Iris pigment epithelial cell (primary cell): ENCODE data around the gene DCAF11.

ENCODE experiments used
- DNase-seq: peaks from one replicate; pipeline ENCODE4 v3.0.0-alpha.2; 2011; ENCODE audit warnings: low read depth

Gene DCAF11

DNA sequence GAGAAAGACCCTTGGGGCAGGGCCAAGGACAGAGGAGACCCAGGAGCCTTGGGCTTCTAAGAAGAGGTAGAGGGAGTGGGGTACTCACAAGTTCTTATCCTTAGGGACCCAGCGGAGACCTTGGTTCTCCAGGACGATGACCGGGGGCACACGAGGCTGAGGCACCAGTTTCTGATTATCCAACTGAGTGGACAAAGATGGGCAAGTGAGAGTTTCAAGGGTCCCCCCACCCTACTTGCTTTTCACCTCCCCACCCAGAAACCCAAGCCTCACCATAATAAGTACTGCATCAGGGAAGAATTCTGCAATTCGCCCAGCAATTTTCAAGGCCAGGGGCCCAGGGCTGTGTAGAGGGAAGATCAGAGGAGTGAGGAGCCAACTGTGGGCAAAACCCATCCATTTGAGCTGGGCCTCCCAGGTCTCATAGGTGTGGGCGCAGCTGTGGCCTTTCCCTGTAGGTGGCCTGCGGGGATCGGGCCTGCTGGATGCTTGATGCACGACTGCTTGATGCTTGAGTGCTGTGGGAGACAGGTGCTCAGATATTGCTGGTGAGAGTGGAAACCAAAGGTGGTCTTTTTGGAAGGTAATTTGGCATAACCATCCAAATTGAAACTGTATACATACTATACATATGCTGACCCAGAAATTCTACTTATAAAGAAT, 24.8 kb downstream of the DCAF11 start:
- no peak for DNase-seq

DNA sequence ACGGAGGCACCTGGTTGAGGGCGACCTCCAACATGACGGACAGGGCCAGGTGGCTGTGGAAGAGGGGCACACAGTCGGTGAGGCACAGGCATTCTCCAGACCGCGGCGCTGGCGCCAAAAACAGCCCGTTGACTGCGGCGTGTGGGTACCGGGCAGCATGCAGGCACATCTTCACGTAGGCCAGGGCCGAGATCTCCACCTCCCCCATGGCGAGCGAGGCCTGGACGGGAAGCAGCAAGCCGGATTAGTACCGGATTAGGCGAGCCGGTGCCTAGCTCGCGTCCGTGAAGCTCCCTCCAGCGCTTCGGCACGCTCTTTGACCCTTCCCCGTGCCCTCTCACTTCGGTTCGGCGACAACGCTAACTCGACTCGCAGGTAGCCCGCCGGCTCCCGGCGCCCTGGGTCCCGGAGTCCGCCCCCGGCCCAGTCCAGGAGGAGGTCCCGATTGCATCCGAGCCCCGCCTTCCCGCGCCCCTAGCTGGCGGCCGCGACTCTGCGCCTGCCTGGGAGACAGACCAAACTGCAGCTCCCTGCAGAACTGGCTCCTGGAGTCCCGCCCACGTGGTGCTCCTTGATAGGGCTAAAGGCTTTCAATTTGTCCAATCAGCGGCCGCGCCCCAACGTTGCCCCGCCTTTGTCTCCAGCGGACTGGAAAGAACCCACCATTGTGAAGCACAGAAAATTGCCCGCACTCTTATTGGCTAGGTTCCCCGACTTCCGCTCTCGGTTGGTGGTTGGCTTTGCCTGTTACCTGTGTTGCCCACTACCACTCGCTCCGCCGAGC, 26.7 kb downstream of the DCAF11 start, which contains the start of gene EMC9:
EMC9 (minus strand) TSS at position 495 of the 784 bp plus-strand sequence; CDS start at position 208, 287 bp downstream.
- peak; percentile 100 for DNase-seq

DNA sequence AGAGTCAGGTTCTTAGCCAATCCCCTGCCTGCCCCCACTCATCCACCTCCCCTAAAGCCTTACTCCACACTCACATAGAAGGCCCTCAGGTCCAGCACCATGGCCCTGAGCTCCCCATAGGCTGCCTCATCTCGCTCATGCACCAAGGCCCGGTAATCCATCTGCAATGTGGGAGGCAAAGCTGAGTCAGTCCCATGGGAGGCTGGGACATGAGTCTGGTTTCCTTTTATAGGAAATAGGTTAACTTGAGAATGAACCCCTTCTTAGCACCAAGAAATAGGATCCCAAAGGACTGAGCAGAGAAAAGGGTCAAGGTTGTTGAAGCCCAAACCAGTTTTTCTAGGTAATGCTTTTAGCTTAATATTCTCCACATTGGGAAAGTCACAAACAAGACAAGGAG, 28.9 kb downstream of the DCAF11 start:
- DNase-seq = peak; percentile 54

DNA sequence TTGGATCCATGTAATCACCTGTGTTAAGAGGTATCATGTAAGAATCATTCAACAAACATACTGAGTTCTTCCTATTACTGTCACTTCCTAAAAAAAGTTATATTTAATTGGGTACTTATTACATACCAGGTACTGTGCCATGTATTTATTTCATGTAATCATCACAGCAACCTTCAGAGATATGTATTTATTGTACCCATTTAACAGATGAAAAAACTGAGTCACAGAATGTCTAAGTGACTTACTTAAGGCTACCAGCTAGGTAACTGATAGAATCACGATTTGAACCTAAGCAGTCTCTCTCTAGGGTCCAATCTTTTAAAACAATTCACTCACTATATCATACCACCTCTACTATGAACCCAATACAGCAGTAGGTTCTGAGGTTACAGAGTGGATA, 29.9 kb downstream of the DCAF11 start:
- DNase-seq = no peak

DNA sequence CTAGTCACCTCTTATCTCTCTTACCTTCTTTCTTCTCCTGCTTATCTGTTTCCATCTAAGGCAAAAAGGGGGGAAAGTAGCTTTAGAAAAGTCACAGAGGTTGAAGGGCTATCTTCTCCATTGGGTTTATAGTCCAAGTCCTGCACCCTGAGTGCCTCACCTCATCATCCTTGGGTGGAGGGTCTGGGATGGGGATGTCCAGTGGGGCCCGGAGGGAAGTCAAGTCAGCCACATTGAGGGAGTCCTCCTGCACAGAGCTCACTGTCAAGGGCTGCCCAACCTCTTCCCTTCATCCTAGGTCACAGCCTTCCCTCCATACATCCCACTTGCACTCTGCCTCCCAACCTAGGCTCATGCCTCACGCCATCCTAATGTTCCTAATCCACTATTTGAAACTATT, 30.6 kb downstream of the DCAF11 start:
- DNase-seq = no peak

DNA sequence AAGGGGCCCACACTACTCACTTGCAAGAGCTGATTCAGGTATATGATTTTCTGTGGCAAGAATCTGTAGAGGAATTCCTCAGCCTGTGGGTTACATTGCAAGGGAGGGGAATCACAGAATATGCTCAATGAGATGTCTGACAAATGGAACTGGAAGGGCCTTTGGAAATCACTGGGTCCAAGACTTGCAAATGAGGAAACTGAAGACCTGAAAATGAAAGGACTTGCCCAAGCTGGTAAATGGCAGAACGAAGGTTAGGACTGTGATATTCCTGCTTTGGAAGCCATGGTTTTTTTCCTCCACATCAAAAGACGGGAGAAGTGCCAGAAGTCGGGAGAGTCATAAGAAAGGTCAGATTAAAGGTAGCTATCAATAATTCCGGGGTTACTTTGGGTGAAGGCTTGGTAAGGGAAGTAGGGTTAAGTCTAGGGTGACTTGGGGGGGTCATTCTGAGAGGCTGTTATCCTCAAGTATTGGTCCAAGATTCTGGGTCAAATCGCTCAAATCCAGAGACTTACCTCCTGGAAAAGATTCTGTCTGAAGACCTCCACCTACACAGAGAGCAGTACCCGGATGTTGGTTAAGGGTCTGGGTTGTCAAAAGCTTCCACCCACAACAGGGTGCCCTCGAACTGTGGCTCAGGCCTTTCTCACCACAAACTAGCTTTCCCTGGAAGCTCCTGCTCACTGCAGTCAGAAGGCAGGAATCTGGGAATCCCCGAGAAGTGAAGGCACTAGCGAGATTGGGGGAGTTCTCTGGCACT, 31.3 kb downstream of the DCAF11 start:
- peak; percentile 44 for DNase-seq

DNA sequence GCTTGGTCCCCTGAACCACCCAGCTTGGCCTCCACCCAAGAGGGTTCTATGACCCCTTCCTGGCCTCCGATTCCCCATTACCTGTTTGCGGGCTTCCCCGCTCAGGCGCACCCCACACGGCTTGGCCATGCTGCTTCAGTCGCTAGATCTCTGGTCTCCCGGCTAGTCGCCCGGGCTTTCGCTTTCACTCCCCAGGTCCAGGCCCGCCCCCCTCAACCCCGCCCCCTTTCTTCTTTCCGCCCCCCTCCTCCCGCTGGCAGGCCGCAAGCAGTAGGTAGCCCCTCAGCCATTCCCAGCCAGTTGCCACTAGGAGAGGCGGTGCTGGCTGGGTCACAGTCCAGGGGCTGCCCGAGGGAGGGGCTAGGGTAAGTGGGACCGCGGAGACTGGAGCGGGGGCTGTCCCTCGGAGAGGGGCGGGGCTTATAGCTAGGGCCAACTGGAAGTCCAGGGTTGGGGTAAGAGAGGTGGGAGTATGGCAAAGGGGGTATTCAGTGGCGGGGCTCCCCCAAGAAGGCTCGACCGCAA, 31.9 kb downstream of the DCAF11 start, which contains the start of gene PSME2:
PSME2 (minus strand) TSS at position 158 of the 525 bp plus-strand sequence; CDS start at position 129, 29 bp downstream.
- peak; percentile 97 for DNase-seq

DNA sequence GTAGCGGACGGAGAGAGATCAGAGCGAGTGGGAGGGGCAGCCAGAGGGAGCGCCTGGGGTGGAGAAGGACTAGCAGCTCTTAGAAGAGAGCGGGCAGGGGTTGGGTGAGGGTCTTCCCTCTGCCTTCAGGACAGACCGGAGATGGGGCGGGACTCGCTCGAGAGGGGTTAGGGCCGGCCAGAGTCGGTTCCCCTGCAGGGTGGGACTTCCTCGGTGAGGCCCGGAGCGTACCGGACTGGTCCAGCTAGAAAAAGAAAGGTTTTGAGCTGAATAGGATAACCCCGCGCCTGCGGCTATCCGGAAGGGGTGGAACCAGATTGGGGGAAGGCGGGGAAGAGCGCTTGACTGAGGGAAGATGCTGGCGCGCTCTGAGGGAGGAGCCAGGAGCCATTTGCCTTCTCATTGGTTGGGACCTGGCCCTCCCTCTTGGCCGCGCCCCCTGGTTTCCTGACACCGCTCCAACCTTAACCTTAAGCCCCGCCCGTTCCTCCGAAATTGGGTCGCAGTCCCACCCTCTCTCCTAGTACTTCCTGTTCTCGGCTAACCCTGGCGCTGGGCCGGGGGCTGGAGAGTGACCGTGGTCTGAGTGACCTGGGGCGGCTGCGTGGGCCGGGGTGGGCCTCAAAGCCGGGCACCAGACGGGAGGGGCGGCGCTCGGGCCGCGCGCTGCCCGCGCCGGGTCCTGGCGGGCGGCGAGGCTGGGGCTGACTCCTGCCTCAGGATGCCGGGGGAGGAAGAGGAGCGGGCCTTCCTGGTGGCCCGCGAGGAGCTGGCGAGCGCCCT, 32.6 kb downstream of the DCAF11 start, which contains the start of gene RNF31:
RNF31 (plus strand) TSS at position 521 of the 783 bp plus-strand sequence; CDS start at position 722, 201 bp downstream.
- DNase-seq = peak; percentile 99

DNA sequence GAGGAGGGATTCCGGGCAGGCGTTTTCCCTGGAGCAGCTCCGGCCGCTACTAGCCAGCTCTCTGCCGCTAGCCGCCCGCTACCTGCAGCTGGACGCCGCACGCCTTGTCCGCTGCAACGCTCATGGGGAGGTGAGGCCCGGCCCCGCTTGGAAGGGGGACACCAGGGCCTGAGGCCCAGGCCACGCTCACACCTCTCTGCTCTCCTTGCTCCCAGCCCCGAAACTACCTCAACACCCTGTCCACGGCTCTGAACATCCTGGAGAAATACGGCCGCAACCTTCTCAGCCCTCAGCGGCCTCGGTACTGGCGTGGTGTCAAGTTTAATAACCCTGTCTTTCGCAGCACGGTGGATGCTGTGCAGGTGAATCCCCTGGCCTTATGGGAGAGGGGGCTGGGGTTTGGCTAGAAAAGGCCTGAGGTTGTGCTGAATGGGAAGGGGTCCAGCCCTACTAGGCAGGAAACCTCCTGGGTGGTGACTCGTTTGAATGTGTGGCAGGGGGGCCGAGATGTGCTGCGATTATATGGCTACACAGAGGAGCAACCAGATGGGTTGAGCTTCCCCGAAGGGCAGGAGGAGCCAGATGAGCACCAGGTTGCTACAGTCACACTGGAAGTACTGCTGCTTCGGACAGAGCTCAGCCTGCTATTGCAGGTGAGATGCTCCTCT, 33.3 kb downstream of the DCAF11 start:
- peak; percentile 23 for DNase-seq

DNA sequence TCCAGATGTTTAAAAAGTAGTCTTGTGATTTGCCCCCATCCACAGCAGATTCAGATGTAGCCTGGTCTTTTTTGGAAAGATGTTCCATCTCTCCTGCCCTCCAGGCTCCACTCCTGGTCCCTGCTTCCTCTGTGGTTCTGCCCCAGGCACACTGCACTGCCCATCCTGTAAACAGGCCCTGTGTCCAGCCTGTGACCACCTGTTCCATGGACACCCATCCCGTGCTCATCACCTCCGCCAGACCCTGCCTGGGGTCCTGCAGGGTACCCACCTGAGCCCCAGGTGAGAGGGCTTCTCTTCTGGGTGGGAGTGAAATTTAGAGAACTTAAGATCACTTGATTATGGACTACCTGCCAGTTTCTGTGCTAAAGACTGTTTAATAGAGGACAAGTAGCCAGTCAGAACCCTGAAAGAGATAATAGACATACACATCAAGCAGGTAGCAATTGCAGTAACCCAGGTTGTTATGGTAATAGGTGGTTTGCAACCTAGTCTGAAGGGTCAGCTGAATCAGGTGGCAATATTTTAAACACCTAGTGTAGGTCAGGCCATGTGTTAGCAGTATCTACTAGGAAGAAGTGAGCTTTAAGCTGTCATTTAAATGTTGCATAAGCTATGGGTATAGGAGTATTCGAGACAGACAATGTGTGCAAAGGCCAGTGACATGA, 34.9 kb downstream of the DCAF11 start:
- no peak for DNase-seq

DNA sequence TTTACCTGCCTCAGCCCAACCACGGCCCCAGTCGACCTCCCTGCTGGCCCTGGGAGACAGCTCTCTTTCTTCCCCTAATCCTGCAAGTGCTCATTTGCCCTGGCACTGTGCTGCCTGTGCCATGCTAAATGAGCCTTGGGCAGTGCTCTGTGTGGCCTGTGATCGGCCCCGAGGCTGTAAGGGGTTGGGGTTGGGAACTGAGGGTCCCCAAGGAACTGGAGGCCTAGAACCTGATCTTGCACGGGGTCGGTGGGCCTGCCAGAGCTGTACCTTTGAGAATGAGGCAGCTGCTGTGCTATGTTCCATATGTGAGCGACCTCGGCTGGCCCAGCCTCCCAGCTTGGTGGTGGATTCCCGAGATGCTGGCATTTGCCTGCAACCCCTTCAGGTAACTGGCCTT, 35.5 kb downstream of the DCAF11 start:
- DNase-seq = no peak

DNA sequence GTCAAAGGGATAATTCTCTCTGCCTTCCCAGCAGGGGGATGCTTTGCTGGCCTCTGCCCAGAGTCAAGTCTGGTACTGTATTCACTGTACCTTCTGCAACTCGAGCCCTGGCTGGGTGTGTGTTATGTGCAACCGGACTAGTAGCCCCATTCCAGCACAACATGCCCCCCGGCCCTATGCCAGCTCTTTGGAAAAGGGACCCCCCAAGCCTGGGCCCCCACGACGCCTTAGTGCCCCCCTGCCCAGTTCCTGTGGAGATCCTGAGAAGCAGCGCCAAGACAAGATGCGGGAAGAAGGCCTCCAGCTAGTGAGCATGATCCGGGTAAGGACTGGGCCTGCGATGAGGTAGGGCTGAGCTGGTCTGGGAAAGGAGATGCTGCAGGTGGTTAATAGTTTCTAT, 36.0 kb downstream of the DCAF11 start:
- DNase-seq = no peak

DNA sequence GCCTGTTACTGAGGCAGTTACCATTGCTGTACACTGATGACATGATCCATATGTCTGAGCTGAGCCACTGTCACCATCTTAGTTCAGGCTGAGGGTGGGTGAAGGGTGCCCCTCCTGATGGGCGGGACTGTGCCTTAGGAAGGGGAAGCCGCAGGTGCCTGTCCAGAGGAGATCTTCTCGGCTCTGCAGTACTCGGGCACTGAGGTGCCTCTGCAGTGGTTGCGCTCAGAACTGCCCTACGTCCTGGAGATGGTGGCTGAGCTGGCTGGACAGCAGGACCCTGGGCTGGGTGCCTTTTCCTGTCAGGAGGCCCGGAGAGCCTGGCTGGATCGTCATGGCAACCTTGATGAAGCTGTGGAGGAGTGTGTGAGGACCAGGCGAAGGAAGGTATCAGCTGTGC, 36.4 kb downstream of the DCAF11 start:
- DNase-seq = no peak

DNA sequence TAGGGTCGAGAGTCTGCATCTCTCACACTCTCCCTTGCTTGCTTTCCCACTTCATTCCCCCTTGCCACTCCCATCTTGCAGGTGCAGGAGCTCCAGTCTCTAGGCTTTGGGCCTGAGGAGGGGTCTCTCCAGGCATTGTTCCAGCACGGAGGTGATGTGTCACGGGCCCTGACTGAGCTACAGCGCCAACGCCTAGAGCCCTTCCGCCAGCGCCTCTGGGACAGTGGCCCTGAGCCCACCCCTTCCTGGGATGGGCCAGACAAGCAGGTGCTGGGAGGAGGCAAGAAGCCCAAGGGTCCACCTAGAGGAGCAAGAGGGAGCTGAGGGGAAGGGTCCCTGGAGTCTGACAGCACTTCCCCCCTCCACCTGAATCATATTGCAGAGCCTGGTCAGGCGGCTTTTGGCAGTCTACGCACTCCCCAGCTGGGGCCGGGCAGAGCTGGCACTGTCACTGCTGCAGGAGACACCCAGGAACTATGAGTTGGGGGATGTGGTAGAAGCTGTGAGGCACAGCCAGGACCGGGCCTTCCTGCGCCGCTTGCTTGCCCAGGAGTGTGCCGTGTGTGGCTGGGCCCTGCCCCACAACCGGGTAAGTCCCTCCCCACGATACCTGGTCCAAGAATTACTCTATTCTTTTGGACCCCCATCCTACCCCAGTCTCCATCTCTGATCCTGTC, 37.0 kb downstream of the DCAF11 start:
- DNase-seq = no peak

DNA sequence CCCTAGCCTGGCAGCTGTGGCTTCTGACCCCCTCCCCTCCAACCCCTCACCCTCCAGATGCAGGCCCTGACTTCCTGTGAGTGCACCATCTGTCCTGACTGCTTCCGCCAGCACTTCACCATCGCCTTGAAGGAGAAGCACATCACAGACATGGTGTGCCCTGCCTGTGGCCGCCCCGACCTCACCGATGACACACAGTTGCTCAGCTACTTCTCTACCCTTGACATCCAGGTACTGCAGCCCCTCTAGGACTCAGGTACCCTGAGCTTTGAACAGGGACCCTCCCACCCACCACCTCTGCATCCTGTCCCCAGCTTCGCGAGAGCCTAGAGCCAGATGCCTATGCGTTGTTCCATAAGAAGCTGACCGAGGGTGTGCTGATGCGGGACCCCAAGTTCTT, 40.5 kb downstream of the DCAF11 start:
- no peak for DNase-seq

DNA sequence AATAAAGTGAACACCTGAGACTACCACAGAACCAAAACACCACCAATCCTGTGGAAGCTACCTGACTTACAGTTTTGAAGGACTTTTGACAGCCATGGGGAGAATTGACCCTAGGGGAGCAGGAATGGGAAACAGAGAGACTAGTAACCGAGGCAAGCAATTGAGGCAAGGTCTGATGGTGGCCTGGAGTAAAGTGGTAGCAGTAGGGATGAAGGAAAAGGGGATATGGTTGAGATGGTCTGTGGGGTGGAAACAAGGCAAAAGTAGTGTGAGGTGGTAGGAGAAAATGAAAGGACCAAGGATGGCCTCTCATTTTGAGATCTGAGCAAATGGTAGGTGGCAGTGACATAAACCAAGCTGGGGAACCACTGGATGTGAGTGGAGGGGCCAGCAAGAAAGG, 42.3 kb downstream of the DCAF11 start:
- no peak for DNase-seq

DNA sequence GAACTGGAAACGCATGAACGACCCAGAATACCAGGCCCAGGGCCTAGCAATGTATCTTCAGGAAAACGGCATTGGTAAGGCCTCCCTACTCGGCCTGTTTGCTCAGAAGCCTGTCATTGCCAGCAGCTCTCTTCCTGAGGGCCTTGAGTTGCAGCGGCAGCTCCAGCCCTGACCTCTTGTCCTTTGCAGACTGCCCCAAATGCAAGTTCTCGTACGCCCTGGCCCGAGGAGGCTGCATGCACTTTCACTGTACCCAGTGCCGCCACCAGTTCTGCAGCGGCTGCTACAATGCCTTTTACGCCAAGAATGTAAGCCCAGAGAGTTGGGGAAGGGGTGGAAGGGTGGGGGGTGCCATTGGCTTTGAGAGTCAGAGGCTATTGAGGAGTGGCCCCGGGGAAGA, 42.8 kb downstream of the DCAF11 start:
- no peak for DNase-seq

DNA sequence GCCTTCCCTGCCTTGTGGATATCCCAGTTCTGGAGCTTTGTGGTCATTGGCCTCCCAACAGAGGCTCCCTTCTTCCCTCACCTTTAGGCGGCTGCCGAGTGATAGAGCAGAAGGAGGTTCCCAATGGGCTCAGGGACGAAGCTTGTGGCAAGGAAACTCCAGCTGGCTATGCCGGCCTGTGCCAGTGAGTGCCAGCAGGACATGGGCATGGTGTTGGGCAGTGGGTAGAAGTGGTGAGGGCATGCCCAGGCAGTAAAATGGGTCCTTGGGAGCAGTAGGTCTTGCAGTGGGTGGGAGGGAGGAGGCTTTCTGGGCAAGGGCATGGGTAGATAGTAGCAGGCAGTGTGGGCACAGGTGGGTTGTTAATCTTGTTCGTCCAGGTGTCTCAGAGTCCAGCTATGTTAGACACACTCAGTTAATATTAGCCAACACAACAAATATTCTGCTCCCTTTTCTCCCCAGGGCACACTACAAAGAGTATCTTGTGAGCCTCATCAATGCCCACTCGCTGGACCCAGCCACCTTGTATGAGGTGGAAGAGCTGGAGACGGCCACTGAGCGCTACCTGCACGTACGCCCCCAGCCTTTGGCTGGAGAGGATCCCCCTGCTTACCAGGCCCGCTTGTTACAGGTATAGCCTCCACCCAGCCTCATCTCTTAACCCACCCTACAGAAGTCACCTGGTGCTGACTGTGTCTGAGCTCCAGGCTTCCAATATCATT, 45.4 kb downstream of the DCAF11 start:
- DNase-seq = no peak

DNA sequence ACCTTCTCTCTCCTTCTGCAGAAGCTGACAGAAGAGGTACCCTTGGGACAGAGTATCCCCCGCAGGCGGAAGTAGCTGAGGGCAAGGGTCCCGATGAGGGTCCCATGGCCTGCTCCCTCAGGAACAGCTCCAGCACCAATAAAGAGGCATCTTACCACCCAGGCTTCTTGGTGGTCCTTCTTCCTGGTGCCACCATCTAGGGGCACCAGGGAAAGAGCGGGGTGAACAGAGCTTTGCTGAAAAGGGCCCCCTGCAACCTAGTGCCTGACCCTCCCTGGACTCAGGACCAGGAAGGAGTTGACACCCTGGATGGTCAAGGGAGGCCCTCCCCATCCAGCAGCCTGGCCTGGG, 45.9 kb downstream of the DCAF11 start:
- no peak for DNase-seq
